ENCODE measurements around the gene RNF4. TPM values are rescaled to one million over a fixed set of nuclear protein-coding genes. Genes with fewer than 3 reads are reported as not detected.

Gene RNF4
- total RNA-seq, 1 donor from 2014 or later = 93.7 TPM

DNA sequence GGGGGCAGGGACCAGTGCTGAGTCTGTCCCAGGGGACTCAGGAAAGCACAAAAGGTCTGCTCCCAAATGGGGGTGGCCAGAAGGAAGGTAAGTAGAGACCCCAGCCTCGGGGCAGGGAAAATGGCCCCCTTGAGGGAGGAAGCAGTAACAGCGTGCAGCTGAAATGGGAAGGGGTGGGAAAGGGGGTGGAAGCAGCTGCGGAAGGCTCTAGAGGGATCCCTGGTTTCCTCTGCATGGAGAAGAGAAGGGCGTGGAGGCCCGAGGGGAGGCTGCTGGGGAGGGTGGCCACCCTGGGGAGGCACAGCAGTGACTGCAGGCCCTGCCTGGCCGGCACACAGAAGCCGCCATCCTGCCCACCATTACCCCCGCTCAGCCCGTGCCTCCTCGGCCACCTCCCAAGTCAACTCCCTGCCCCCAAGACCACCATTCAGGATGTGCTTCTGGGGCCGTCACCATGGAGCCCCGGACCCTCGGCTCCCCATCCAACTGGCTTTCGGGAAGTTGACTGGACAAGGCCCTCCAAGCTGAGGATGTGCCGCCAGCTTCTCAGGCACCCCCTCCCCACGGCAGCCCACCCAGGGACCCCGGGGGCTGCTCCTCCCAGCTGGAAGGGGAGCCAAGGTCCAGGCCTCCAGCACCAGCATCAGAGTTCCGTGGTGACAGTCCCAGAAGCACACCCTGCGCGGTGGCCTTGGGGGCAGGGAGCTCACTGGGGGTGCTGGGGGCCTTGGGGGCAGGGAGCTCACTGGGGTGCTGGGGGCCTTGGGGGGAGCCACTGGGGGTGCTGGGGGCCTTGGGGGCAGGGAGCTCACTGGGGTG is 26.5 kb upstream of the RNF4 start:
- Mint-ChIP-seq H3K27me3 (ENCODE audit: insufficient read depth) (peaks cover 2% of the 10 kb centered on the region), H3K4me3 (no peak overlapping the region), H3K9me3 (no peaks in the 10 kb centered on the region), H3K27ac (no peak overlapping the region), H3K36me3 (ENCODE audit: low read depth) (no peaks in the 10 kb centered on the region), H3K4me1 (ENCODE audit: low read depth) (no peaks in the 10 kb centered on the region)
- intact Hi-C loops (cut with micrococcal nuclease) = no loop called here
- no peak for DNase-seq (ENCODE audit: low spot score)

DNA sequence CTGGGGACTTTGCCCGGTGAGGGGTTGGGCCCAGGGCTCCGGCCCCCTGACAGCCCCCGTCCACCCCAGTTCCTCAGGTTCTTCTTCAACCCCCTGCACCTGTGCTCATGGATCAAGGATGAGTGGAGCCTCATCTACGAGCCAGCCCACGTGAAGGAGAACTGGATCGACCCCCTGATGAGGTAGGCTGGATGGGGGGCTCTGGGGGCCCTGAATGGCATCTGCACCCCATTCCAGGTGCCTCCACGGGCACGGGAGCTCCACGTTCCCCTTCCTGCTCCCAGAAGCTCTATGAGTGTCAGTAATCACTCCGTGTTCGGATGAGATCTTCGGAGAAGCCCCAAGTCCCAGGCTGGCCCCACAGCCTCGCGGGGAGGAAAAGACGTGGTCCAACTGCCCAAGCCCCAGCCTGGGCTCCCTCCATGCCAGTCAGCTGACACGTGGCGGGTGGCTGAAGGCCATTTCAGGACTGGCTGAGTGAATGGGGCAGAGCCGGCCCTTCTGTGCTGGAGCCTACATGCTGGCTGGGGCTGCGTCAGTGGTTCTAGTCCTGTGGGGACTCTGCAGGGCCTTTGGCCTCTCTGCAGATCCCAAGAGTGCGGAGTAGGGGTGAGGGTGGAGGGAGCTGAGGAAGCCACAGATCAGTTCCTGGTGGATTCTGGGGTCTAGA is 25.7 kb upstream of the RNF4 start:
- peaks cover 2% of the 10 kb centered on the region for H3K27me3 Mint-ChIP-seq (ENCODE audit: insufficient read depth)
- no peak overlapping the region for H3K4me3 Mint-ChIP-seq
- no peak for DNase-seq (ENCODE audit: low spot score)
- H3K27ac Mint-ChIP-seq = no peak overlapping the region
- no peaks in the 10 kb centered on the region for H3K36me3 Mint-ChIP-seq (ENCODE audit: low read depth)
- H3K9me3 Mint-ChIP-seq = no peaks in the 10 kb centered on the region
- intact Hi-C loops (cut with micrococcal nuclease) = no loop called here
- H3K4me1 Mint-ChIP-seq (ENCODE audit: low read depth) = no peaks in the 10 kb centered on the region

GRCh38 chr4:2443956-2444740 is 24.8 kb upstream of the RNF4 start:
- Mint-ChIP-seq H3K9me3 (no peaks in the 10 kb centered on the region), H3K27me3 (ENCODE audit: insufficient read depth) (peaks cover 2% of the 10 kb centered on the region), H3K4me3 (no peak overlapping the region), H3K36me3 (ENCODE audit: low read depth) (no peaks in the 10 kb centered on the region), H3K4me1 (ENCODE audit: low read depth) (no peaks in the 10 kb centered on the region), H3K27ac (no peak overlapping the region)
- no peak for DNase-seq (ENCODE audit: low spot score)
- intact Hi-C loops (cut with micrococcal nuclease) = no loop called here

GRCh38 chr4:2445130-2445529 is 23.8 kb upstream of the RNF4 start:
- H3K4me3 Mint-ChIP-seq = no peak overlapping the region
- no peaks in the 10 kb centered on the region for H3K4me1 Mint-ChIP-seq (ENCODE audit: low read depth)
- intact Hi-C loops (cut with micrococcal nuclease) = no loop called here
- H3K9me3 Mint-ChIP-seq = no peaks in the 10 kb centered on the region
- H3K27ac Mint-ChIP-seq = no peak overlapping the region
- peaks cover 4% of the 10 kb centered on the region for H3K27me3 Mint-ChIP-seq (ENCODE audit: insufficient read depth)
- no peaks in the 10 kb centered on the region for H3K36me3 Mint-ChIP-seq (ENCODE audit: low read depth)
- DNase-seq (ENCODE audit: low spot score) = no peak

DNA sequence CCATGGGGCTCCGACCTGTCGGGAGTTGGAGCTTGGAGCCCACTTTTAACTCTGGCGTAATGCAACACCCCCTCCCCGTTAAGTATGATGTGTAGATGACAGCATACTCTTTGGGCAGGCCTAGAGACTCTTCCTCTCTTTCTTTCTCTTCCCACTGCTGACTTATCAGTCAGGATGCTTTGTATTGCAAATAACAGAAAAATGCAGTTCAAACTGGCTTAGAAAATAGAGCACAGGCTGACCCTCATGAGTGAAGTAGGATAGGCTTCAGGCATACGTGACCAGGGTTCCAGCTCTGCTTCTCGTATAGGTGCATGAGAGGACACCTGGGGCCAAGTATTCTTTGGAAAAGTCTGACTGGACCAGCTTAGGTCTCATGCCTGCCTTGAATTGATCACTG is 23.3 kb upstream of the RNF4 start:
- DNase-seq (ENCODE audit: low spot score) = no peak
- intact Hi-C loops (cut with micrococcal nuclease) = no loop called here

GRCh38 chr4:2446656-2447564 is 22.0 kb upstream of the RNF4 start:
- Mint-ChIP-seq H3K4me3 (no peak overlapping the region), H3K4me1 (ENCODE audit: low read depth) (no peaks in the 10 kb centered on the region), H3K36me3 (ENCODE audit: low read depth) (no peaks in the 10 kb centered on the region), H3K27ac (no peak overlapping the region), H3K27me3 (ENCODE audit: insufficient read depth) (peaks cover 4% of the 10 kb centered on the region), H3K9me3 (no peaks in the 10 kb centered on the region)
- DNase-seq (ENCODE audit: low spot score) = no peak
- intact Hi-C loops (cut with micrococcal nuclease) = no loop called here

More for the DNA sequence above, 23.3 kb upstream of the RNF4 start:
- H3K9me3 Mint-ChIP-seq = no peaks in the 10 kb centered on the region
- no peak overlapping the region for H3K27ac Mint-ChIP-seq
- H3K27me3 Mint-ChIP-seq (ENCODE audit: insufficient read depth) = peaks cover 4% of the 10 kb centered on the region
- no peaks in the 10 kb centered on the region for H3K36me3 Mint-ChIP-seq (ENCODE audit: low read depth)
- no peak overlapping the region for H3K4me3 Mint-ChIP-seq
- no peaks in the 10 kb centered on the region for H3K4me1 Mint-ChIP-seq (ENCODE audit: low read depth)

- no peaks in the 10 kb centered on the region for H3K9me3 Mint-ChIP-seq
- H3K36me3 Mint-ChIP-seq (ENCODE audit: low read depth) = no peaks in the 10 kb centered on the region
- no peak overlapping the region for H3K27ac Mint-ChIP-seq
- H3K4me3 Mint-ChIP-seq = no peak overlapping the region
- no peaks in the 10 kb centered on the region for H3K4me1 Mint-ChIP-seq (ENCODE audit: low read depth)
- intact Hi-C loops (cut with micrococcal nuclease) = no loop called here
- peaks cover 8% of the 10 kb centered on the region for H3K27me3 Mint-ChIP-seq (ENCODE audit: insufficient read depth)
- no peak for DNase-seq (ENCODE audit: low spot score)
Measured at GRCh38 chr4:2448589-2448988, 20.3 kb upstream of the RNF4 start.

DNA sequence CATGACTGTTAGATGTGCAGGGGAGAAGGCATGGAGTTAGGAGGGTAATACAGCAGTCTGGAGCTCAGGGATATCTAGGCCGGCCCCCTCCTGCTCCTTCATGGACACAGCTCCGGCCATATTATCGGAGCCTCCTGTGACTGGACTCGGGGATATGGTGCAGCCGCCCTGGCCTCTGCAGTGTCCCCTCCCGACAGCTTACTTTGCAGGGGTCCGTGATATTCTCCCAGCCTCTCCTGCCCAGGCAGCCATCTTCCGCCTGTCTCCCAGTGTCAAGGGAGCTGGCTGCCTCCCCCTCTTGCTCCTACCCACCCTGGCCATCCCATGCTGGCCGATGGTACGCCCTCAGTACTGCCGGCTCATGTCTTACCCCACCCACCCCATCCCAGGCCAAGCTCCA is 19.9 kb upstream of the RNF4 start:
- intact Hi-C loops (cut with micrococcal nuclease) = no loop called here
- H3K36me3 Mint-ChIP-seq (ENCODE audit: low read depth) = no peaks in the 10 kb centered on the region
- no peak overlapping the region for H3K4me3 Mint-ChIP-seq
- DNase-seq (ENCODE audit: low spot score) = no peak
- H3K4me1 Mint-ChIP-seq (ENCODE audit: low read depth) = no peaks in the 10 kb centered on the region
- no peak overlapping the region for H3K27ac Mint-ChIP-seq
- H3K27me3 Mint-ChIP-seq (ENCODE audit: insufficient read depth) = peaks cover 8% of the 10 kb centered on the region
- H3K9me3 Mint-ChIP-seq = no peaks in the 10 kb centered on the region

DNA sequence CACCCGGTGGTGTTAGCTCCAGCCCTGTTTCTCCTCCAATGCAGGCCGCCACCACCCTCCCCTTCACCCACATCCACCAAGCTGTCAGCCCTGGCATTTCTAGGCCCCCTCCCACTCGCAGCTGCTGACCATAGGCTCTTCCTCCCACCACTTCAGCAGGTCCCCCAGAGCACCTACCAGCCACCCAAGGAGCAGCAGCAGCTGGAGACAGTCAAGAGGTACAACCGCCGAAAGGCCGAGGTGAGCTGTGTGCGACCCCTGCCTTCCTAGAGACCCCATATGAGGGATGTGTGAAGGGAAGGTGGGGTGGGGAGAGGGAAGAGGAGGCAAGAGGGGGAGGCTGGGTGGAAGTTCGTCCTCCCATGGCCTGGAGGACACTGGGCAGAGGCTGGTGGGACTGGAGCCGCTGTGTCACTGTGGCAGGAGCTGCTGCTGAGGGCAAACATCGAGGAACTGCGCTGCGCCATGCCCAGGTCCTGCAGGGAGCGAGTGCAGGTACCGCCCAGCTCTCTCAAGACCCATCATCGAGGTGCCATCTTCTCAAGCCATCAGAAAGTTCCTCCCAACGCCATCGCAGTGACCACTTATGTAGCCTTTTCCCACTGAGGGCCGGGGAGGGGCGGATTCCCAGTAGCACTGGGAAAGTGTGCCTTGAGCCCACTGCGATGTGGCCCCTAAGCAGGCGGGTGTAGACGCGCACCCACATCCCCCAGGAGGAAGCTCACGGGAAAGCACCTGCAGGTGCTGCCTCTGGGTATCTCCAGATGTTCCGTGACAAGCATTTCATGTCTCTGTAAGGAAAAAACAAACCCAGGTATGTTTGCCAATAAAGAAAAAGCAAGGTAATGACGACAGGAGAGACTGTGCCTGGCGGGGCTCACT is 19.2 kb upstream of the RNF4 start:
- no peaks in the 10 kb centered on the region for H3K36me3 Mint-ChIP-seq (ENCODE audit: low read depth)
- no peak overlapping the region for H3K27ac Mint-ChIP-seq
- peaks cover 8% of the 10 kb centered on the region for H3K27me3 Mint-ChIP-seq (ENCODE audit: insufficient read depth)
- no peak overlapping the region for H3K4me3 Mint-ChIP-seq
- no peak for DNase-seq (ENCODE audit: low spot score)
- H3K9me3 Mint-ChIP-seq = no peaks in the 10 kb centered on the region
- H3K4me1 Mint-ChIP-seq (ENCODE audit: low read depth) = no peaks in the 10 kb centered on the region
- intact Hi-C loops (cut with micrococcal nuclease) = no loop called here

- Mint-ChIP-seq H3K4me1 (ENCODE audit: low read depth) (no peaks in the 10 kb centered on the region), H3K9me3 (no peaks in the 10 kb centered on the region), H3K27ac (no peak overlapping the region), H3K27me3 (ENCODE audit: insufficient read depth) (peaks cover 7% of the 10 kb centered on the region), H3K36me3 (ENCODE audit: low read depth) (no peaks in the 10 kb centered on the region), H3K4me3 (no peak overlapping the region)
- intact Hi-C loops (cut with micrococcal nuclease) = no loop called here
- no peak for DNase-seq (ENCODE audit: low spot score)
Measured at GRCh38 chr4:2450394-2451035, 18.4 kb upstream of the RNF4 start.

DNA sequence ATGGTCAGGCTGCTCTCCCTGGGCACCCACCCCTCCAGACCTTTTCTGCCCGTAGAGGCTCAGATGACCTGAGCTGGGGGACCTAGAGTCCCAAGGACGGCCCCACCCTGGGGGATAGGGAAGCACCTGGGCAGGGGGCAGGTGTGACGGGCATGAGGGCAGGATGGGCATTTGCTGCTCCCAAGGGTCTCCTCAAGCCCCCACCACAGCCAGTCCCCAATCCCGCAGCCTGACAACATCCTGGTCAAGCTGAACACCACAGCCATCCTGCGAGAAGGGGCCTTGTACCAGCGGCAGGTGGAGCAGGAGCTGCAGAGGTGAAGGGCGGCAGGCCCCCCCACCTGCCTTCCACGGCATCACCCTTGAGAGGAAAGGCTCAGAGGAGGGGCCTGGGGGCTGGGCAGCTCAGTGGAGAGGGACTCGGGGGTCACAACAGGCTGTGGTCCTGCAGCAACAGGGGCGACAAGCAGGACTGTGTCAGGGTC is 17.8 kb upstream of the RNF4 start:
- Mint-ChIP-seq H3K27me3 (ENCODE audit: insufficient read depth) (peaks cover 6% of the 10 kb centered on the region), H3K4me1 (ENCODE audit: low read depth) (no peaks in the 10 kb centered on the region), H3K9me3 (no peaks in the 10 kb centered on the region), H3K27ac (no peak overlapping the region), H3K4me3 (no peak overlapping the region), H3K36me3 (ENCODE audit: low read depth) (no peaks in the 10 kb centered on the region)
- intact Hi-C loops (cut with micrococcal nuclease) = no loop called here
- no peak for DNase-seq (ENCODE audit: low spot score)

Data from activated T-helper 1 cell treated with anti-CD3 and anti-CD28 coated beads, Interleukin-12 subunit alpha, Interleukin-12 subunit beta, Interleukin-2, Interleukin-4 antibody, amounts not matched to agents 30 ng/mL and 10 ng/mL and 1 ng/mL, durations not matched to agents 14 hours and 24 hours and 36 hours (primary cell).